Measurements from ENCODE around the gene ZNF800.

The ZNF800 gene

GRCh38 chr7:127342596-127342995 is 49.9 kb downstream of the ZNF800 start:
- peaks cover 0 to 5% (median 2%) of the 10 kb centered on the region in 4 donors for H3K4me1 ChIP-seq
- H3K36me3 ChIP-seq, result no peaks in the 10 kb centered on the region
- no peak overlapping the region for H3K27ac ChIP-seq
- H3K9me3 ChIP-seq, result peaks cover 0 to 9% (median 0%) of the 10 kb centered on the region in 3 donors
- no peak for DNase-seq
- TF ChIP-seq CTCF (IDR thresholded peaks at IDR 0.05), result no peak
- no peaks in the 10 kb centered on the region for H3K27me3 ChIP-seq
- intact Hi-C loops (cut with DNase I; ENCODE audit: low total_unique reads), result no loop called here
- no peak overlapping the region for H3K4me3 ChIP-seq

GRCh38 chr7:127338122-127338521 is 54.4 kb downstream of the ZNF800 start:
- H3K4me3 ChIP-seq, result no peak overlapping the region
- no peaks in the 10 kb centered on the region for H3K27me3 ChIP-seq
- H3K4me1 ChIP-seq, result no peaks in the 10 kb centered on the region
- peaks cover 0 to 9% (median 0%) of the 10 kb centered on the region in 3 donors for H3K9me3 ChIP-seq
- no peak overlapping the region for H3K27ac ChIP-seq
- TF ChIP-seq CTCF (IDR thresholded peaks at IDR 0.05), result no peak
- no peaks in the 10 kb centered on the region for H3K36me3 ChIP-seq
- intact Hi-C loops (cut with DNase I; ENCODE audit: low total_unique reads), result no loop called here
- DNase-seq, result no peak

- no peaks in the 10 kb centered on the region for H3K4me1 ChIP-seq
- H3K9me3 ChIP-seq, result peaks cover 0 to 4% (median 0%) of the 10 kb centered on the region in 3 donors
- DNase-seq, result no peak
- no peak for TF ChIP-seq CTCF (IDR thresholded peaks at IDR 0.05)
- no peaks in the 10 kb centered on the region for H3K27me3 ChIP-seq
- intact Hi-C loops (cut with DNase I; ENCODE audit: low total_unique reads), result no loop called here
- H3K36me3 ChIP-seq, result no peaks in the 10 kb centered on the region
- no peak overlapping the region for H3K27ac ChIP-seq
- H3K4me3 ChIP-seq, result no peak overlapping the region
Observed at GRCh38 chr7:127337581-127337980, 54.9 kb downstream of the ZNF800 start.

GRCh38 chr7:127336458-127336857 is 56.0 kb downstream of the ZNF800 start:
- no peak for TF ChIP-seq CTCF (IDR thresholded peaks at IDR 0.05)
- Histone ChIP-seq H3K36me3 (no peaks in the 10 kb centered on the region), H3K4me3 (no peak overlapping the region), H3K27me3 (no peaks in the 10 kb centered on the region), H3K27ac (no peak overlapping the region), H3K4me1 (no peaks in the 10 kb centered on the region), H3K9me3 (no peaks in the 10 kb centered on the region)
- intact Hi-C loops (cut with DNase I; ENCODE audit: low total_unique reads), result no loop called here
- DNase-seq, result no peak

- no peak overlapping the region for H3K27ac ChIP-seq
- no peak for DNase-seq
- H3K4me3 ChIP-seq, result no peak overlapping the region
- intact Hi-C loops (cut with DNase I; ENCODE audit: low total_unique reads), result no loop called here
- H3K4me1 ChIP-seq, result no peaks in the 10 kb centered on the region
- no peaks in the 10 kb centered on the region for H3K27me3 ChIP-seq
- no peaks in the 10 kb centered on the region for H3K36me3 ChIP-seq
- H3K9me3 ChIP-seq, result no peaks in the 10 kb centered on the region
- TF ChIP-seq CTCF (IDR thresholded peaks at IDR 0.05), result no peak
Observed at GRCh38 chr7:127332880-127333279, 59.6 kb downstream of the ZNF800 start.

GRCh38 chr7:127330070-127330469 is 62.4 kb downstream of the ZNF800 start:
- H3K4me3 ChIP-seq, result no peak overlapping the region
- no peak for TF ChIP-seq CTCF (IDR thresholded peaks at IDR 0.05)
- no peaks in the 10 kb centered on the region for H3K9me3 ChIP-seq
- intact Hi-C loops (cut with DNase I; ENCODE audit: low total_unique reads), result no loop called here
- no peaks in the 10 kb centered on the region for H3K4me1 ChIP-seq
- no peak for DNase-seq
- H3K27ac ChIP-seq, result no peak overlapping the region
- H3K27me3 ChIP-seq, result no peaks in the 10 kb centered on the region
- no peaks in the 10 kb centered on the region for H3K36me3 ChIP-seq
